ENCODE data around the gene KRT15.

- TF ChIP-seq CTCF (IDR thresholded peaks at IDR 0.05) (no peak), EZH2 (IDR thresholded peaks at IDR 0.05; ENCODE audit: borderline replicate concordance, insufficient read depth, low read depth, low read length, poor library complexity, severe bottlenecking) (no peak)
These were observed 27.2 kb upstream of the KRT15 start for GRCh38 chr17:41545829-41546410.

All from B cell (primary cell).